ENCODE results near the gene FOXD4L5. TPM values are rescaled to one million over a fixed set of nuclear protein-coding genes. Genes with fewer than 3 reads are reported as not detected.
"Not testable (repeated sequence)": the region's sequence is repeated elsewhere in the genome, so short reads cannot be mapped to it uniquely, and the experiment has no call there.

Gene FOXD4L5
- 0.24 TPM for total RNA-seq (ENCODE audit: insufficient read depth, low replicate concordance)

DNA sequence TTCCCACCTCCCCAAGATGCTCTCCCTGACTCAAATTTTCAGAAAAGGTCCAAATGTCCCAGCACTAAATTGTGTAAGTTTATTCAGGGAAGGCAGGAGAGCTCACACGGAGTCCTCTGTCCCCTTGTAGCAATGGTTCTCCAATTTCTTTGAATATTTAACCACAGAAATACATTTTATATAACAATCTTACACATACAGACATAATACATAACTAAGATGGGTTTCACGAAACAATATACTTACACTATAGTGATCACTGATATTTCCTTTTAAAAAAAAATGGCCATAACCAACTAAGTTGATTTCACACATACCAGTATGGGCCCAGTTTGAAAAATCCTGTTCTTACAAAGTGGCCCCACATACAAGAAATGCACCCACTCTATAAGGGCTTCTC, at the start of gene FOXD4L5:
Gene FOXD4L5 (minus strand): TSS at position 101 of the 400 bp plus-strand sequence. CDS start 832 bp downstream, outside the sequence.
- not testable (repeated sequence) for DNase-seq (ENCODE audit: low spot score)

DNA sequence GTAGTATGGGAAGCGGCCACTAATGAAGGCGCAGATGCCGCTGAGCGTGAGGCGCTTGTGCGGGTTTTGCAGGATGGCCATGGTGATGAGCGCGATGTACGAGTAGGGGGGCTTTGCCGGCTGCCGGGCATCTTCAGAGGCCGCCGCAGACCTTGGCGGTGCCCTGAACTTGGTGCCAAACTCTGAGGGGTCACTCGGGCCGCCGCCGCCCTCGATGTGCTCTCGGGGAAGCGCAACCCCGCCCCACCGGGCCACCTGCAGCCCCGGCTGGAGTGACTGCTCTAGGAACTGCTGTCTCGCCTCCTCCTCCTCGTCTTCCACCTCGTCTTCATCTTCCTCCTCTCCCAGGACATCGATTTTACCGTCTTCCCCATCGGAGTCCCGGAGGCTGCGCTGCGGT, 1.1 kb downstream of the FOXD4L5 start:
- not testable (repeated sequence) for DNase-seq (ENCODE audit: low spot score)

DNA sequence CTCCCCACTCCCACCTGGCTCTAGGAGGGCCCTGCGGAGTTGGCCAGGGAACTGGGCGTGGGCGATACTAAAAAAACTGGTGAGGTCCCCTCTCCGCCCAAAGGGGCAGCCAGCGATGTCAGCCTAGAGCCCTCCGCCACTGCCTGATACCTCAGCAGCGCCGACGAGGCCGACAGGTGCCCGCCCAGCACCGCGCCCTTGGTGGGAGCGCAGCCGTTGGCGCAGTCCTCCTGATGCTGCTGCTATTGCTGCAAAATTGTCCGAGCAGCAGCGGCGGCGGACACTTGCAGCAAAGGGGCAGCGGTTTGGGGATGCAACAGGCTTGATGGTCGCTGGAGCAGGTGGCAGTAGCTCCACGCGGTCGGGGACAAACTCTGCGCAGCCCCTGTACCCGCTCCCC, 2.0 kb downstream of the FOXD4L5 start:
- not testable (repeated sequence) for DNase-seq (ENCODE audit: low spot score)

All from umbilical cord (tissue), 2 donors.